ENCODE results near the gene ZNF75A. TPM values are rescaled to one million over a fixed set of nuclear protein-coding genes. Genes with fewer than 3 reads are reported as not detected.

Gene ZNF75A
- total and polyA plus RNA-seq, 9 of the 15 experiments (the other 6 are each of a cell fraction or from before 2014, with no cell fraction given), result 7.2 to 24.5 (median 17.1) TPM

GRCh38 chr16:3282730-3283542 lies 22.4 kb upstream of the ZNF75A start, which contains the start of gene ZNF263 (continued):
- TF ChIP-seq ARID4B (CRISPR knock-in tag; IDR thresholded peaks at IDR 0.05), result peak; percentile 73
- TF ChIP-seq ZBTB33 (CRISPR knock-in tag; IDR thresholded peaks at IDR 0.05), result peak; percentile 58
- no peak for TF ChIP-seq ARID1B (IDR thresholded peaks at IDR 0.05)
- peak; percentile 95 for TF ChIP-seq GABPB1 (CRISPR knock-in tag; IDR thresholded peaks at IDR 0.05)
- TF ChIP-seq EWSR1 (IDR thresholded peaks at IDR 0.05; ENCODE audit: borderline replicate concordance, low read depth, partially characterized antibody), result no peak
- no peak for TF ChIP-seq ZNF121 (CRISPR knock-in tag; conservative IDR thresholded peaks at IDR 0.05)
- TF ChIP-seq NBN (IDR thresholded peaks at IDR 0.05; ENCODE audit: low read depth), result no peak; the same call in 1 of the 2 replicates
- peak; percentile 52; the same call in 1 of the 2 replicates for TF ChIP-seq FOSL1 (tag; conservative IDR thresholded peaks at IDR 0.05)
- TF ChIP-seq NR2C1 (IDR thresholded peaks at IDR 0.05), result peak; percentile 95
- peak; percentile 96 for TF ChIP-seq NR2C1 (tag; IDR thresholded peaks at IDR 0.05)
- TF ChIP-seq SMARCE1 (IDR thresholded peaks at IDR 0.05), result no peak
- TF ChIP-seq ELF4 (CRISPR knock-in tag; IDR thresholded peaks at IDR 0.05), result no peak
- TF ChIP-seq BHLHE40 (IDR thresholded peaks at IDR 0.05; ENCODE audit: low read length), result peak; percentile 100
- no peak for TF ChIP-seq HEY1 (CRISPR knock-in tag; IDR thresholded peaks at IDR 0.05; ENCODE audit: borderline replicate concordance)
- TF ChIP-seq HNRNPUL1 (IDR thresholded peaks at IDR 0.05; ENCODE audit: low read length), result no peak
- no peak for TF ChIP-seq BMI1 (IDR thresholded peaks at IDR 0.05; ENCODE audit: low read length)
- peak; percentile 85 for TF ChIP-seq CXXC5 (CRISPR knock-in tag; IDR thresholded peaks at IDR 0.05)
- TF ChIP-seq SIN3A (IDR thresholded peaks at IDR 0.05; ENCODE audit: borderline replicate concordance in 2 of 2, control insufficient read depth in 1 of 2, low read depth in 2 of 2, low read length in 2 of 2), result peak; percentile 74 to 90; a peak in 3 of 4 replicates
- TF ChIP-seq THRAP3 (IDR thresholded peaks at IDR 0.05; ENCODE audit: borderline replicate concordance), result no peak
- TF ChIP-seq TEAD1 (CRISPR knock-in tag; IDR thresholded peaks at IDR 0.05), result no peak
- peak; percentile 94 for TF ChIP-seq NRF1 (conservative IDR thresholded peaks at IDR 0.05 in 1 of 2, IDR thresholded peaks at IDR 0.05 in 1 of 2)
